WTC11 (cell line): Measurements from ENCODE around the gene TUBB.

Experiments used
- ATF1 ChIP-seq: sonication (generic); formaldehyde crosslinking; IDR thresholded peaks from 2 replicates; pipeline ENCODE4 v1.8.1; 2023; ENCODE audit warnings: mild to moderate bottlenecking, moderate library complexity, missing genetic modification reagents
- E2F5 ChIP-seq: sonication (generic); formaldehyde crosslinking; IDR thresholded peaks from 2 replicates; pipeline ENCODE4 v1.8.1; 2022; ENCODE audit warnings: mild to moderate bottlenecking, moderate library complexity, missing genetic modification reagents
- ELF4 ChIP-seq: sonication (generic); formaldehyde crosslinking; IDR thresholded peaks from 2 replicates; pipeline ENCODE4 v1.8.1; 2022; ENCODE audit warnings: low read depth, mild to moderate bottlenecking, moderate library complexity, missing genetic modification reagents
- FOXK1 ChIP-seq: sonication (generic); formaldehyde crosslinking; IDR thresholded peaks from 2 replicates; pipeline ENCODE4 v1.8.0; 2022; ENCODE audit warnings: mild to moderate bottlenecking, moderate library complexity, missing genetic modification reagents

- TF ChIP-seq E2F5 (CRISPR knock-in tag), result no peak
- no peak for TF ChIP-seq ELF4
- TF ChIP-seq FOXK1 (CRISPR knock-in tag), result no peak
- TF ChIP-seq ATF1 (CRISPR knock-in tag), result no peak
Measured at GRCh38 chr6:30743099-30744053, 23.2 kb downstream of the TUBB start.
